Measurements from ENCODE around the gene FYB2. TPM values are rescaled to one million over a fixed set of nuclear protein-coding genes. Genes with fewer than 3 reads are reported as not detected.

Gene FYB2
- total RNA-seq, 2 experiments from 2014 or later, result not detected

- DNase-seq (no peak), ATAC-seq (no peak)
- ChIA-PET POLR2A (no interaction called here), CTCF (interaction anchor here (1.2 kb wide), 1 partner anchor 13 kb away, joined by 5 read pairs; no protein-coding TSS in a partner anchor)
- Mint-ChIP-seq H3K27ac (no peak overlapping the region), H3K4me3 (no peak overlapping the region), H3K36me3 (ENCODE audit: low read depth) (no peaks in the 10 kb centered on the region), H3K27me3 (ENCODE audit: low read depth) (no peaks in the 10 kb centered on the region), H3K9me3 (ENCODE audit: insufficient read depth) (no peaks in the 10 kb centered on the region), H3K4me1 (ENCODE audit: low read depth) (no peaks in the 10 kb centered on the region)
Observed at GRCh38 chr1:56808410-56808809, 10.8 kb downstream of the FYB2 start.

GRCh38 chr1:56806804-56807203 lies 12.4 kb downstream of the FYB2 start:
- ChIA-PET POLR2A (no interaction called here), CTCF (no interaction called here)
- no peaks in the 10 kb centered on the region for H3K36me3 Mint-ChIP-seq (ENCODE audit: low read depth)
- H3K4me3 Mint-ChIP-seq, result no peak overlapping the region
- H3K4me1 Mint-ChIP-seq (ENCODE audit: low read depth), result no peaks in the 10 kb centered on the region
- DNase-seq, result no peak
- no peaks in the 10 kb centered on the region for H3K27me3 Mint-ChIP-seq (ENCODE audit: low read depth)
- H3K9me3 Mint-ChIP-seq (ENCODE audit: insufficient read depth), result no peaks in the 10 kb centered on the region
- H3K27ac Mint-ChIP-seq, result no peak overlapping the region
- no peak for ATAC-seq

GRCh38 chr1:56803561-56804156 lies 15.5 kb downstream of the FYB2 start:
- ATAC-seq (no peak), DNase-seq (peak; percentile 24)
- no peaks in the 10 kb centered on the region for H3K9me3 Mint-ChIP-seq (ENCODE audit: insufficient read depth)
- no peak overlapping the region for H3K4me3 Mint-ChIP-seq
- no peaks in the 10 kb centered on the region for H3K36me3 Mint-ChIP-seq (ENCODE audit: low read depth)
- POLR2A ChIA-PET, result no interaction called here
- H3K4me1 Mint-ChIP-seq (ENCODE audit: low read depth), result no peaks in the 10 kb centered on the region
- no peaks in the 10 kb centered on the region for H3K27me3 Mint-ChIP-seq (ENCODE audit: low read depth)
- H3K27ac Mint-ChIP-seq, result no peak overlapping the region
- CTCF ChIA-PET, result no interaction called here

- DNase-seq, result no peak
- ATAC-seq, result no peak
- H3K27ac Mint-ChIP-seq, result no peak overlapping the region
- no peaks in the 10 kb centered on the region for H3K4me1 Mint-ChIP-seq (ENCODE audit: low read depth)
- H3K27me3 Mint-ChIP-seq (ENCODE audit: low read depth), result no peaks in the 10 kb centered on the region
- POLR2A ChIA-PET, result no interaction called here
- H3K36me3 Mint-ChIP-seq (ENCODE audit: low read depth), result no peaks in the 10 kb centered on the region
- CTCF ChIA-PET, result no interaction called here
- no peaks in the 10 kb centered on the region for H3K9me3 Mint-ChIP-seq (ENCODE audit: insufficient read depth)
- H3K4me3 Mint-ChIP-seq, result no peak overlapping the region
Observed at GRCh38 chr1:56799605-56800400, 19.4 kb downstream of the FYB2 start.

- Mint-ChIP-seq H3K9me3 (ENCODE audit: insufficient read depth) (no peaks in the 10 kb centered on the region), H3K36me3 (ENCODE audit: low read depth) (no peaks in the 10 kb centered on the region), H3K4me3 (no peak overlapping the region), H3K27me3 (ENCODE audit: low read depth) (peaks cover 3% of the 10 kb centered on the region), H3K27ac (no peak overlapping the region), H3K4me1 (ENCODE audit: low read depth) (no peaks in the 10 kb centered on the region)
- ChIA-PET POLR2A (no interaction called here), CTCF (no interaction called here)
- ATAC-seq (no peak), DNase-seq (no peak)
Observed at GRCh38 chr1:56798053-56798471, 21.1 kb downstream of the FYB2 start.

GRCh38 chr1:56797065-56797685 lies 22.0 kb downstream of the FYB2 start:
- H3K4me3 Mint-ChIP-seq, result no peak overlapping the region
- DNase-seq (no peak), ATAC-seq (no peak)
- H3K27me3 Mint-ChIP-seq (ENCODE audit: low read depth), result peaks cover 3% of the 10 kb centered on the region
- CTCF ChIA-PET, result no interaction called here
- H3K36me3 Mint-ChIP-seq (ENCODE audit: low read depth), result no peaks in the 10 kb centered on the region
- no peak overlapping the region for H3K27ac Mint-ChIP-seq
- no peaks in the 10 kb centered on the region for H3K9me3 Mint-ChIP-seq (ENCODE audit: insufficient read depth)
- POLR2A ChIA-PET, result no interaction called here
- H3K4me1 Mint-ChIP-seq (ENCODE audit: low read depth), result no peaks in the 10 kb centered on the region

GRCh38 chr1:56795870-56796269 lies 23.3 kb downstream of the FYB2 start:
- H3K36me3 Mint-ChIP-seq (ENCODE audit: low read depth), result no peaks in the 10 kb centered on the region
- no peaks in the 10 kb centered on the region for H3K4me1 Mint-ChIP-seq (ENCODE audit: low read depth)
- H3K27me3 Mint-ChIP-seq (ENCODE audit: low read depth), result peaks cover 3% of the 10 kb centered on the region
- H3K4me3 Mint-ChIP-seq, result no peak overlapping the region
- POLR2A ChIA-PET, result no interaction called here
- H3K9me3 Mint-ChIP-seq (ENCODE audit: insufficient read depth), result no peaks in the 10 kb centered on the region
- CTCF ChIA-PET, result no interaction called here
- H3K27ac Mint-ChIP-seq, result no peak overlapping the region
- DNase-seq, result no peak
- ATAC-seq, result no peak

- no peaks in the 10 kb centered on the region for H3K4me1 Mint-ChIP-seq (ENCODE audit: low read depth)
- H3K4me3 Mint-ChIP-seq, result no peak overlapping the region
- ATAC-seq, result no peak
- ChIA-PET CTCF (no interaction called here), POLR2A (no interaction called here)
- no peak for DNase-seq
- H3K36me3 Mint-ChIP-seq (ENCODE audit: low read depth), result no peaks in the 10 kb centered on the region
- no peak overlapping the region for H3K27ac Mint-ChIP-seq
- H3K27me3 Mint-ChIP-seq (ENCODE audit: low read depth), result peaks cover 3% of the 10 kb centered on the region
- no peaks in the 10 kb centered on the region for H3K9me3 Mint-ChIP-seq (ENCODE audit: insufficient read depth)
Observed at GRCh38 chr1:56790036-56790435, 29.2 kb downstream of the FYB2 start.

- H3K36me3 Mint-ChIP-seq (ENCODE audit: low read depth), result no peaks in the 10 kb centered on the region
- H3K27ac Mint-ChIP-seq, result no peak overlapping the region
- CTCF ChIA-PET, result no interaction called here
- no peaks in the 10 kb centered on the region for H3K4me1 Mint-ChIP-seq (ENCODE audit: low read depth)
- ATAC-seq, result no peak
- peaks cover 2% of the 10 kb centered on the region for H3K27me3 Mint-ChIP-seq (ENCODE audit: low read depth)
- DNase-seq, result no peak
- POLR2A ChIA-PET, result no interaction called here
- no peaks in the 10 kb centered on the region for H3K9me3 Mint-ChIP-seq (ENCODE audit: insufficient read depth)
- no peak overlapping the region for H3K4me3 Mint-ChIP-seq
Observed at GRCh38 chr1:56788588-56788987, 30.6 kb downstream of the FYB2 start.

- ATAC-seq (no peak), DNase-seq (no peak)
- ChIA-PET CTCF (no interaction called here), POLR2A (no interaction called here)
- H3K9me3 Mint-ChIP-seq (ENCODE audit: insufficient read depth), result no peaks in the 10 kb centered on the region
- H3K4me3 Mint-ChIP-seq, result no peak overlapping the region
- H3K27ac Mint-ChIP-seq, result no peak overlapping the region
- H3K27me3 Mint-ChIP-seq (ENCODE audit: low read depth), result peaks cover 2% of the 10 kb centered on the region
- no peaks in the 10 kb centered on the region for H3K36me3 Mint-ChIP-seq (ENCODE audit: low read depth)
- H3K4me1 Mint-ChIP-seq (ENCODE audit: low read depth), result no peaks in the 10 kb centered on the region
Observed at GRCh38 chr1:56788102-56788501, 31.1 kb downstream of the FYB2 start.

- Mint-ChIP-seq H3K36me3 (ENCODE audit: low read depth) (no peaks in the 10 kb centered on the region), H3K4me1 (ENCODE audit: low read depth) (no peaks in the 10 kb centered on the region), H3K27me3 (ENCODE audit: low read depth) (peaks cover 2% of the 10 kb centered on the region), H3K4me3 (no peak overlapping the region), H3K9me3 (ENCODE audit: insufficient read depth) (no peaks in the 10 kb centered on the region), H3K27ac (no peak overlapping the region)
- ATAC-seq (no peak), DNase-seq (no peak)
- CTCF ChIA-PET, result no interaction called here
- POLR2A ChIA-PET, result no interaction called here
Observed at GRCh38 chr1:56787330-56787729, 31.9 kb downstream of the FYB2 start.

- Mint-ChIP-seq H3K36me3 (ENCODE audit: low read depth) (no peaks in the 10 kb centered on the region), H3K9me3 (ENCODE audit: insufficient read depth) (no peaks in the 10 kb centered on the region), H3K27me3 (ENCODE audit: low read depth) (peaks cover 2% of the 10 kb centered on the region), H3K4me1 (ENCODE audit: low read depth) (no peaks in the 10 kb centered on the region), H3K4me3 (no peak overlapping the region), H3K27ac (no peak overlapping the region)
- POLR2A ChIA-PET, result no interaction called here
- no peak for ATAC-seq
- no peak for DNase-seq
- CTCF ChIA-PET, result no interaction called here
Observed at GRCh38 chr1:56782773-56783172, 36.4 kb downstream of the FYB2 start.

All from activated CD8-positive, alpha-beta T cell treated with anti-CD3 and anti-CD28 coated beads, Interleukin-2, amount 10 ng/mL, durations not matched to agents 7 days and 5 days (primary cell).